K562 (cell line): ENCODE measurements around the gene SCAPER.

Experiments
- ATF2 ChIP-seq: sonication (generic); formaldehyde crosslinking; IDR thresholded peaks from 2 replicates; pipeline ENCODE4 v1.8.1; 2022; ENCODE audit warnings: missing genetic modification reagents
- CTCF ChIP-seq, 3 experiments: IDR thresholded peaks in 2 of 3; conservative IDR thresholded peaks in 1 of 3; 2 replicates each; pipeline ENCODE4 v1.5.1; 2011 to 2012; ENCODE audit warnings: low read length in 3 of 3, mild to moderate bottlenecking in 3 of 3, control low read depth in 2 of 3, improper control_type of control experiment in 1 of 3, inconsistent platforms in 1 of 3, low read depth in 1 of 3, mixed read lengths in 1 of 3, moderate library complexity in 1 of 3; ENCODE audit not compliant: insufficient read depth in 2 of 3
- E2F6 ChIP-seq, 2 experiments: IDR thresholded peaks; 2 replicates each; pipeline ENCODE4 v1.6.1; 2011; ENCODE audit warnings: borderline replicate concordance in 1 of 2, control low read depth in 1 of 2, low read depth in 1 of 2, low read length in 1 of 2, mild to moderate bottlenecking in 1 of 2, mixed read lengths in 1 of 2, moderate library complexity in 1 of 2; ENCODE audit not compliant: insufficient read depth in 1 of 2, insufficient read length in 1 of 2, poor library complexity in 1 of 2, severe bottlenecking in 1 of 2; ENCODE audit errors: extremely low read depth in 1 of 2
- GTF2B ChIP-seq: IDR thresholded peaks from 2 replicates; pipeline ENCODE4 v1.6.1; 2011; ENCODE audit not compliant: insufficient read length; ENCODE audit errors: extremely low read depth
- NCOR1 ChIP-seq: fragments of 450-650 bp; IDR thresholded peaks from 2 replicates; pipeline ENCODE4 v1.6.1; 2016; ENCODE audit warnings: mild to moderate bottlenecking, moderate library complexity
- NR4A1 ChIP-seq, 2 experiments: fragments of 250-450 bp in 1 of 2; fragments of 450-650 bp in 1 of 2; sonication (Bioruptor Pico) in 1 of 2; IDR thresholded peaks; 2 replicates each; pipeline versions ENCODE4 v1.4.0 to v1.6.1; 2016 to 2020; ENCODE audit warnings: mild to moderate bottlenecking in 2 of 2, missing compliant biosample characterization in 1 of 2, missing genetic modification characterization in 1 of 2, moderate library complexity in 1 of 2
- POLR2G ChIP-seq: fragments of 200-400 bp; formaldehyde crosslinking; IDR thresholded peaks from 2 replicates; pipeline ENCODE4 v1.6.1; 2017; ENCODE audit warnings: low read depth, mild to moderate bottlenecking, antibody characterized with exemption, low read length, moderate library complexity
- POLR2H ChIP-seq: IDR thresholded peaks from 2 replicates; pipeline ENCODE4 v1.6.1; 2016; ENCODE audit warnings: missing genetic modification characterization, low read depth, mild to moderate bottlenecking, control low read depth, missing compliant biosample characterization, moderate library complexity
- RBM14 ChIP-seq: fragments of 200-400 bp; formaldehyde crosslinking; IDR thresholded peaks from 2 replicates; pipeline ENCODE4 v1.6.1; 2018; ENCODE audit warnings: low read depth, mild to moderate bottlenecking, low read length, moderate library complexity, borderline replicate concordance; ENCODE audit not compliant: insufficient read depth
- REST ChIP-seq, 2 experiments: fragments of 450-650 bp; formaldehyde crosslinking in 1 of 2; IDR thresholded peaks; 2 replicates each; pipeline versions ENCODE4 v1.4.0 to v1.6.1; 2014 to 2020; ENCODE audit warnings: mild to moderate bottlenecking in 2 of 2, borderline replicate concordance in 1 of 2, low read depth in 1 of 2
- TAF1 ChIP-seq: IDR thresholded peaks from 2 replicates; pipeline ENCODE4 v1.6.1; 2011; ENCODE audit warnings: mild to moderate bottlenecking, low read length, moderate library complexity; ENCODE audit not compliant: insufficient read depth, control insufficient read depth, severe bottlenecking; ENCODE audit errors: extremely low read depth

- TF ChIP-seq ATF2 (CRISPR knock-in tag), result no peak
- TF ChIP-seq GTF2B, result no peak
- no peak for TF ChIP-seq REST (IDR thresholded peaks at IDR 0.05; ENCODE audit: borderline replicate concordance)
- TF ChIP-seq REST (CRISPR knock-in tag; IDR thresholded peaks at IDR 0.05; ENCODE audit: low read depth), result no peak
- no peak for TF ChIP-seq CTCF (IDR thresholded peaks at IDR 0.05 in 2 of 3, conservative IDR thresholded peaks at IDR 0.05 in 1 of 3; ENCODE audit: insufficient read depth in 2 of 3, low read depth in 1 of 3, low read length in 3 of 3)
- TF ChIP-seq POLR2G, result no peak
- TF ChIP-seq RBM14, result no peak
- TF ChIP-seq NR4A1 (CRISPR knock-in tag; IDR thresholded peaks at IDR 0.05), result no peak
- TF ChIP-seq NR4A1 (tag; IDR thresholded peaks at IDR 0.05), result no peak
- TF ChIP-seq POLR2H (tag), result no peak
- no peak for TF ChIP-seq NCOR1
- no peak for TF ChIP-seq E2F6 (IDR thresholded peaks at IDR 0.05; ENCODE audit: borderline replicate concordance in 1 of 2, extremely low read depth in 1 of 2, insufficient read depth in 1 of 2, insufficient read length in 1 of 2, low read depth in 1 of 2, low read length in 1 of 2, poor library complexity in 1 of 2, severe bottlenecking in 1 of 2)
- no peak for TF ChIP-seq TAF1
Measured at GRCh38 chr15:76460347-76460746, 444.8 kb downstream of the SCAPER start.
